HG02610 (cell line): Measurements from ENCODE around the gene GRIK2.

Source experiments
- ATAC-seq: cut with Tn5 transposase; IDR thresholded peaks from one replicate; pipeline ENCODE4 v1.9.1; 2021; ENCODE audit warnings: mild to moderate bottlenecking, moderate library complexity; ENCODE audit not compliant: unreplicated experiment

Gene GRIK2

DNA sequence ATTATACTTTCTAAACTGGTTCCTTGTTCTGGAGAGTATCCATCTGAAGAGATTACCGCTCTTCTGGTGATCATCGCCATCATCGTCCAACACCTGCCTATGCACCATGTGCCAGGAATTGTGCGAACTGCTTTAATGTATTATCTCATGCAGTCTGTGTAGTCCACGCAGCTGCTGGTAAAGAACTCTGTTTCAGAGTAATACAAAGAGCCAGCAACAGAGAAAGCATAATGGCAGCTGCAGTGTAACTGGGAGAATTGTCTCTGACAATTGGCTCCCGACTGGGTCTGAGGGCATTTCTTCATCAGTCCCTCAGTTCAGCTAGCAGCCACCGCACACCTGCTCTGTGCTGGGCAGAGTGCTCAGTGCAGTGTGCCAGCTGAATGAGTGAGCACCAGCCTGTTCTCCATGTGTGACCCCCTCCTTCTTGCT, 383.4 kb downstream of the GRIK2 start:
- ATAC-seq = no peak

DNA sequence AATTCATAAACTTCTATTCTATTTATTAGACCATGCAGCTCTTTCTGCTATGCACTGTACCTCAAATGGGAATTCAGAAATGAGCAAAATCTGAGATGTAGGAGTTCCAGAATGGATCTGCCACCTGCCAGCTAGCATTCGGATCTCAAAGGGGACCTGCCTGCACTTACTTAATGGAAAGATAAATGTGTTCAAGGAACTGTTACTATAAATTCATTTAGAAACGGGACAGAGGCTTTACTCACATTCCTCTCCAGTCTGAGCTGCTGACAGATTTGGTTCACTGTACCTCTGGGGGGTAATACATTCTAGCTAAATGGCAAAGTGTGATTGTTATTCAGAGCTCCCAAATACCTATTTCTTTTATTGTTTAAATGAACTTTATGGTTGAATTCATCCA, 384.1 kb downstream of the GRIK2 start:
- no peak for ATAC-seq

DNA sequence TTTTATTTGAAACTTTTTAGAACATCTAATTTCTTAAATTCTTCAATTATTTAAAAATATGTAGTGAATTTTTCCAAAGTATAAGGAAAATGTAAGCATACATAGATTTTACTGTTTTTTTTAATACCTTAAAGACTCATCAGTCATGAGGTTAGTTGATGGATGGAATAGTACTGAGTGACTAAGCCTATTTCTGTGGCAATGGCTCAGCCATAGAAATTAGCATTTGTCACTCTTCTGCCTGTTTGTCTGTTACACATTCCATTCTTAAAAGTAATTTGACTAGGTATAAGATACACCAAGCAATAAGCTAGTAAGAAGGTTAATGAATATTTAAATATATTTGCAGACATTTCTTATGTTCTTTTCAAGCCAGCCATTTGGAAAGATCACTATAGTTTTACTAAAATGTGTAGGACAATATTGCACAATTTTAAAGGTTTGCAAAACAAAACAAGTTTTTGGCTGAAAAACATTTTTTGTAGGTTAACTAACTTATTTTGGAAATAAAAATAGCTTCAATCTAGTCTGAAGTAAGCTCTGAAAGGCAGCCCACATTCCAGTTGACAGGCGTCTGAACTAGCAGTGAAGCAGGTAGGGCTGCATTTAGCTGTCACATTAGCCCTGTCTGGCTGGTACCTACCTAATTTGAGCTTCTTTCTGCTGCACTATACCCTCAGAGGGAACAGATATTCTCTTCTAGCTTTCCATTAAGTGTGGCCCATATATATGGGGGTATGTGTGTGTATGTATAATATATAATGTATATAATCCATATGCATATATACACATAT, 385.7 kb downstream of the GRIK2 start:
- ATAC-seq = no peak

DNA sequence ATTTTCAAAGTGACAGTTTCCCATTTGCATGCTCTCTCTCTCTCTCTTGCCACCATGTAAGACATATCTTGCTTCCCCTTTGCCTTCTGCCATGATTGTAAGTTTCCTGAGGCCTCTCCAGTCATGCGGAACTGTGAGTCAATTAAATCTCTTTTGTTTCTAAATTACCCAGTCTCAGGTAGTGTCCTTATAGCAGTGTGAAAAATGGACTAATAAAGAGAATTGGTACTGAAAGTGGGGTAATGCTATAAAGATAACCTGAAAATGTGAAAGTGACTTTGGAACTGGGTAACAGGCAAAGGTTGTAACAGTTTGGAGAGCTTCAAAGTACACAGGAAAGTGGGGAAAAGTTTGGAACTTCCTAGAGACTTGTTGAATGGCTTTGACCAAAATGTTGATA, 389.8 kb downstream of the GRIK2 start:
- ATAC-seq = peak; percentile 84

DNA sequence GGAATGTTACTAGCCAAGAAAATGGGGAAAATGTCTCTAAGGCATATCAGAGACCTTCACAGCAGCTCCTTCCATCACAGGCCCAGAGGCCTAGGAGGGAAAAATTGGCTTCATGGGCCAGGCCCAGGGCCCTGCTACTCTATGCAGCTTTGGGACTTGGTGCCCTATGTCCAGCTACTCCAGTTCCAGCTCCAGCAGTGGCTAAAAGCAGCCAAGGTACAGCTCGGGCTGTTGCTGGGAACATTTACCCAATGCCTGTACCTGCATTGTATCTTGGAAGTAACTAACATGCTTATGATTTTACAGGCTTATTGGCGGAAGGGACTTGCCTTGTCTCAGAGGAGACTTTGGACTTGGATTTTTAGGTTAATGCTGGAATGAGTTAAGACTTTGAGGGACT, 390.6 kb downstream of the GRIK2 start:
- ATAC-seq = no peak

DNA sequence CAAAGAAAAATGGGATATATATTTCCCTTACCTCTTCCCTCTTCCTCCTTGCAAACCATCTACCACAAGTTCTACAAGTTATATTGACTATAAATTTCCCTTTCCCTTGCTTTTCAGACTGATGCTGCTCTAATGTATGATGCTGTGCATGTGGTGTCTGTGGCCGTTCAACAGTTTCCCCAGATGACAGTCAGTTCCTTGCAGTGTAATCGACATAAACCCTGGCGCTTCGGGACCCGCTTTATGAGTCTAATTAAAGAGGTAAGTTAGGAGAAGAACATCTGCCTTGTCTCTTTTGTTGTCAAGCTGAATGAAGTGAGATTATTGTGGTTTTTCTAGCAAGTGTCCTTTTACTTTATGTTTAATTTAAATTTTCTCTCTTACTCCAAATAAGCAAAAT, 406.0 kb downstream of the GRIK2 start:
- no peak for ATAC-seq

DNA sequence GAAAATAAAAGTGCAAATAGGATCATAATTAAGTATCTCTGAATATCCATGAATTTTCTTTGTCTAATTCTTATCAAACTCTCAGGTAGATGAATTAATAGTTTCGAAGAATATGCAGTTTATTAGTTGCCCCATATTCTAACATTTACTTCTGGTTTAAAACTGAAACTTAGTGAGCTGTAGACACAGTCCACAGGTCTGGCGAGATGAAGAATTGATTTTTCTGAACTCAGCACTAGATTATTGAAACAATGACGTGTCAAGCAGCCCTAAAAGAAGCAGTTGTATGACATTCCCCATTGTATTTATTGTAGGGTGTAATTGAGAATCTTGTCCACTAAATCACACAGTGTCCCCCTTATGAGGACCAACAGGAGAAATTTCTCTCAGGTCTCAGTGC, 407.1 kb downstream of the GRIK2 start:
- ATAC-seq = no peak

DNA sequence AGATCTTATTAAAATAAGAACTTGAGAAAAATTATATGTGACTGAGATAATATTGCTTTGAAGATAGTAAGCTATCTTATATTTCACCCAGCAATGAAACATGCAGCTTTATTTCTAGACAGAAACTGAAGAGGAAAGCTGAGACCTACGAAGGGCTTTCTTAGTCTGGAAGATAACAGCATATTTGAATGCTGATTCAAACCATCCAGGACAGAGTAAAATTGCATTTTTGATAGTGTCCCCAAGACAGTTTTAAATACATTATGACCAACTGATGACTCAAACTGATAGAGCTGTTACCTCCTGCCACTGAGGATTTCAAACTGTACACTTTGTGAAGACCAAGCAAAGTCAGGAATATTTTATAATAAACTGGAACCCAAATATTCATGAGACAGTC, 409.6 kb downstream of the GRIK2 start:
- ATAC-seq = no peak

DNA sequence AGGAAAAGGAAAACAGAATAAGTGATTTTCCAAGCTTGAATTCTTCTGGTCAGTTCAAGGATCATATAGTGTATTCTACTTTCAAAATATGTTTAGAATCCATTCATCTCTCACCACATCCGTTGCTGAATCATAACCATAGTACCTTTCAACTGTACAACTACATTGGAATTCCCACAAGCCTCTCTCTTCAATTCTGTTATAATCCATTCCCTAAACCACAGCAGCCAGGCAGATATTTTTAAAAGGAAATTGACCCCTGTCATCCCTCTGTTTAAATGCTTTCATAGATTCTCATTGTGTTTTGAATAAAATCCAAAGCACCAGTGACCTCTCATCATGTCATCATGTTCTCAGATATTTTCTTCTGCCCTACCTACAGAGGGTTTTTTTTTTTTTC, 412.7 kb downstream of the GRIK2 start:
- peak; percentile 74 for ATAC-seq

DNA sequence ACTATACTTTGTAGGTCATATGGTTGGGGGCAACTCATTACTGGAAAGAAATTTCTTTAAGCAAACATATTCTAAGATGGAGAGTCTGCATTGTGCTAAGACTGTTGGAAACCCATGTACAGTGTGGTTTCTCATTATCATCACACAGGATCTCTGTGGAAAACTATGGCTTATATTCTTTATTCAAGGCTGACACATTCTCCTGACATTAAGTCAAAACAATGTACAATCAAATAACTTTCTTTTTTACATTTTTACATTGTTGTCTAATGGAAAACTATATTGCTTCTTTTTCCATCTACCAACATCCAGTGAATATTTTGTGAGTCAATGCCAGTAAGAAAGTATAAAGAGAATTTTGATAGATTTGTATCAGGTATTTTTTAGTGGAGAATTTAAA, 417.6 kb downstream of the GRIK2 start:
- ATAC-seq = no peak

DNA sequence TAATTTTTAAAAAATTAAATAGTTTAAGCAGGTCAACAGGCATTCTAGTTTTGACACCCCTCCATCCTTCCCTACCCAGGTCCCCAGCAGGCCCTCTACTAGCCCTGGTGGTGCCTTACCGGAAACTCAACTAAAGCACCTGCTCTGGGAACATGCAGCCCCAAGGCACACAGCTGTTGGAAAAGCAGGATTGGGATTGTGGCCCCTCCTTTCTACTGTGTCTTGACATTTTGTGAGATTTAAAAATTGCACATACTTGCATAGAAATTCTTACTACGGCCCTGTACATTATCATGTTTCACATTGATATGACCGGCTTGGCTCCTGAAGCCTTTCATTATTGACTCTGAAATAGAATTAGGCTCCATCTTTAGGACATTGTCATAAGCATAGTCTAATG, 423.2 kb downstream of the GRIK2 start:
- ATAC-seq = no peak

DNA sequence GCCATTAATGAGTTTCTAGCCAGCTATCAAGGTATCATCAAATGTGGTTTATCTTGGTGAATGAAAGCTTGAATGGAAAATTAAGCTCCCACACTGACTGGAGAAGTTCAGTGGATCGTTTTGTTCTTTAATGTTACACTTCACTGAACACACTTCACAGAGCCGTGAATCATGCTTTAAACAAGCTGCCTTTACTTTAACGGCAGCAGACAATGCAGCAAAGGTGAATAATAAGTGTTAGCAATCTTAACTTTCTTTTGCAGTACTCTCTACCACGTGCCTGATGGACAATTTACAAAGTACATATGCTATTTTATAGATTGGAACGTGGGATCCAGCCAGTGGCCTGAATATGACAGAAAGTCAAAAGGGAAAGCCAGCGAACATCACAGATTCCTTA, 424.5 kb downstream of the GRIK2 start:
- no peak for ATAC-seq

DNA sequence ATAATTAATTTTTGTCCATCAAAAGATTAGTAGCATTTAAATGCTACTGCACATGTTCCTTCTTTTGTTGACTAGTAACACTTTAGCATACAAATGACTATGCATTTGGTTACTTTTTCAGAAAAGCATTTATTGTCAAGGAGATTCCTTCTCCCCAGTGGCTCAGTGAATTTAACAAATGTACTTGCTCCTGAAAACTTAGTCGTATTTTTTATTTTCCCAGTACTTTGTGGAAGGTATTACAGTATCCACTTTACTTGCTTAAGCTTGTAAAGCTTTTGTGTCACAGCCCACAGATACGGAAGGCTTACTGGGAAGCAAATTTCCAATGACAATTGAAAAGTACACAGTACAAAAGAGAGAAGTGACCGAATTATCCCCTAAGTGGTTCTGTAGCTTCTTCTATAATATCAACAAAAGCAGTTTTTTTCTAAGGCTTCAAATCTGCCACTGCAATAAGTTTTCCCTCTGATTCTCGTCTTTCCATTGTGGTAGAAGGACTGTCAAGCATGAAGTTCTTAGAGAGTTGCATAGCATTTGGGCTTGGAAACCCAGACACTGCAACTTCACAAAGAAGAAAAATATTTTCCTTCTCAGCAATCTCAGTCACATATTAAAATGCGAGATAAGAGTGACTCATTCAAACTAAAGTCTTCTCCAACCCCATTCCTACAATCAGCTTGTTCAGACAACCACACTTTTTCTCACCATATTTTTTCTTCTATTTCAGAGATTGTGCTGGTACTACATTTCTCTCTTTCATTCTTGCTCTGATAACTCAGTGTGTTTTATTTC, 431.2 kb downstream of the GRIK2 start:
- no peak for ATAC-seq

DNA sequence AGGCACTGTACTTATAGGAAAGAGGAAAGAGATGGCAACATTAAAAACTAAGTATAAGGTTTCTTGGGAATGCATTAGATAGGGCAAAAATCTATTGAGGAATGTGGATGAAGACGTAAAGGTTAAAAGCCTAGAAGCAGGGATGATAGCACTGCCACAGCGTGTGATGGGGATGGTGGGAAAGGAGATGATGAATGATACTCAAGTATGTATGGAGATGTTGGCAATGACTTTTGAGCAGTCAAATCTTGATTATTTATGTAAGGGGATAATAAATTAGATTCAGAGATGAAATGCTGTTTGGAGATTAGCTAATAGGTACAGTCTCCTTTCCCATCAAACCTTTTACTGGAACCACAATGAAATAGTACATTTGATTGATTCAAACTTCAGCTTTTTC, 432.8 kb downstream of the GRIK2 start:
- ATAC-seq = no peak

DNA sequence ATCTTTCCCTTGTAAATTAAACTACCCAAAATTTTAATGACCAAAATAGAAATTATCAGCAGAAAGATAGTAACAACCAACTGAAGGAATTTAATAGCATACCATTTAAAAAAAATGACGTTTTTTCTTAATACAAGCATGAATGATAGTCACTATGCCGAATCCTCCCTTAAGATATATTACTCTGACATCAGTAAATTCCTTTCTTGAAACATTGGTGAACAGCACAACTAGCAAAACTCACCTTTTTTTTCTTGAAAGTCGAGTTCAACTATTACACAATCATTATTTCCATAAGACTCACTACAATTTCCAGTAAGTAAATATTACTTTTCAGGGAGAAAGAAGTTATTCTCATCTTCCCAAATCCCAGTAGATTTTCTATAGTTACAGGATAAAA, 433.2 kb downstream of the GRIK2 start:
- no peak for ATAC-seq

DNA sequence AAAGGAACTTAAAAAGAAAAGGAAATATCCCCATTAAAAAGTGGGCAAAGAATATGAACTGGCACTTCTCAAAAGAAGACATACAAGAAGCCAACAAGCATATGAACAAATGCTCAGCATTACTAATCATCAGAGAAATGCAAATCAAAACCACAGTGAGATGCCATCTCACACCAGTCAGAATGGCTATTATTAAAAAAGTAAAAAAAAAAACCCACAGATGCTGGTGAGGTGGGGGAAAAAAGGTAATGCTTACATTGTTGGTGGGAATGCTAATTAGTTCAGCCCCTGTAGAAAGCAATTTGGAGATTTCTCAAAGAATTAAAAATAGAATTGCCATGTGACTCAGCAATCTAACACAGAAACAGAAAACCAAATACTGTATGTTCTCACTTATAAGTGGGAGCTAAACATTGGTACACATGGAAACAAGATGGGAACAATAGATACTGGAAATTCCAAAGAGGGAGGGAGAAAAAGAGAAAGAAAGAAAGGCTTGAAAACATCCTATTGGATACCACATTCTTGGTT, 437.1 kb downstream of the GRIK2 start:
- peak; percentile 86 for ATAC-seq

DNA sequence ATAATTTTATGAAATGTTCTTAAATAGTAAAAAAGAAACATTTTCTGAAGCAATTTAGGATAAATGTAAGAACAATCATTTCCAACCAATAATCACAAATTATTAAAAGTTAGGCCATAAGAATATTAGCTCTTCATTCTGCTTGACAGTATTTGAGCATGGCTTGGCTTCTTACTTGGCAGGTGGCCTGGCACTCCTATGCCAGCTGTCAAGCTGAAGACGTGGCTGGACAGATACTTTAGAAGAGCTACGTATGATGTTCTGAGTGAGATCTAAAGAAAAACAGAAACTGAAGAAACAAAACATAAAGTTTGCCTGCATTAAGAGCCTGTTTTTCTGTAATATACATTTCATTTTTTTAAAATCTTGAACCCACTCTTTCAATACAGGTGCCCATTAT, 438.9 kb downstream of the GRIK2 start:
- ATAC-seq = no peak

DNA sequence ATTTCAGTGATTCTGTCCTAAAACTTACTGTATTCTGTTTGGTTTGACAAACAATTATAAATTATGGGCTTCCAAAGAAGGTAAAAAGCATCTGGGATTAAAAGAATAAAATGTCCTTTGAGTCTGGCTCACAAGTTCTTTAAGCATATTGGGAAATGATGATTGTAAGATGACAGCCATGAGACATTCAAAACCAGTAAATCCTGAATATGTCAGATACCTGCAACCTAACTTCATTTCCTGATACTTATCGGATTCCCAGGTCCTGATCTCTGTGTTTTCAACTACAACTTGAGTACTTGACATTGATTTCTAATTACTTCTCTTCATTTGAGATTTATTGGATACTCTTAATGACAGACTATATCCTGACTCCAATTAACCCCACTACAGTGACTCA, 446.6 kb downstream of the GRIK2 start:
- ATAC-seq = no peak

DNA sequence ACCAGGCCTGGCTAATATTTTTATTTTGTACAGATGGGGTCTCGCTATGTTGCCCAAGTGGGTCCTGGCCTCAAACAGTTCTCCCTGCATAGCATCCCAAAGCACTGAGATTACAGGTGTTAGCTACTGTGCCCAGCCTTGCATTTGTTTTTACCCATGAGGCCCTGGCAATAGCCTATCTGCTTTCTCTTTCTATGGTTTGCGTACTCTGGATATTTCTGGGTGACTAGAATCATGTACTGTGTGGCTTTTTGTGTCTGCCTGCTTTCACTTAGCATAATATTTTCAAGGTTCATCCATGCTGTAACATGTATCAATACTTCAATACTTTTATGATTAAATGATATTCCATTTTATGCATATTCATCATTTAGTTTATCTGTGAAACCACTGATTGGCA, 451.7 kb downstream of the GRIK2 start:
- ATAC-seq = peak; percentile 79

DNA sequence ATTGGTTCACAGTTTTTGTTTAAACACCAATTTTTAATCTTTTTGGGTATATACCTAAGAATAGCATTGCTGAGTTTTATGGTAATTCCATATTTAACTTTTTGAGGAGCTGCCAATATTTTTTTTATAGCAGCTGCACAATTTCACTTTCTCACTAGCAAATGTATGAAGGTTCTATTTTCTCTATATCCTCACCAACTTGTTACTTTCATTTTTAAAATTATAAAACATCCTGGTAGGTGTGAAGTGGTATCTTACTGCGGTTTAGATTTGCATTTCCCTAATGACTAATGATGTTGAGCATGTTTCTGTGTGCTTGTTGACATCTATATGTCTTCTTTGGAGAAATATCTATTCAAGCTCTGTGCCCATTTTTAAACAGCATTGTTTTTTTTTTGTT, 452.1 kb downstream of the GRIK2 start:
- peak; percentile 98 for ATAC-seq

DNA sequence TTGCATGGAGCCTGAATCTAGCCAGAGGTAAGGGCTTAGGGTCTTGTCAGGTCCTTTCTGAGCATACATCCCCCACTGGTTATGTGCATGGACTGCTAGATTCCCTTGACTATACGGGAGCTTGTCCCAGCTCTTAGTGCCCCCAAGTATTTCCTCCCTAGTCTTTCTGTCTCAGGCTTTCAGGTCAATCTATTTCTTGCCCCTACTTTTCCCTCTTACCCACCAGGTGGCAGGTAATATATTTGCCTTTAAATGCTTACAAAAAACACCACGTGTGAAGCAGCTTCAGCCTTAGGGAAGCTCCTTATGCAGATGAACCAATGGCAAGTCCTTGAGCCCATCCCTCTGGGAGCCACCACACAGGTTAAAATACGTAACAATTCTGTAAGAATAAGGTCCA, 454.2 kb downstream of the GRIK2 start:
- no peak for ATAC-seq

DNA sequence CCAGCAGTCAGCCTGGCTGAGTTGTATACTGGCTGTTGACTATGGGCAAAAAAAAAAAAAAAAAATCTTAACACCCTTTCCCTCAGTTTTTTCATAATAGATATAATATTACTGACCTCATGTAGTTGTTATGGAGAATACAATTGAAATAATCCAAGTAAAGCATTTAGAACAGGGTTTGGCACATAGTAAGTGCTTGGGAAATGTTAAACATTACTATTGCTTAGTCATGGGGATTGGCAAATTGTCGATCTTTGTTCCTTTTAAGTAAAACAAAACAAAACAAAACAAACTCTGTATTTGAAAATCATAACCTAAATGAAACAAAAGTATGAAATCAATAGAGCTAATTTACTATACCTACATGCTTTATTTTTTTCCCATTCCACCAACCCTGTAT, 458.4 kb downstream of the GRIK2 start:
- ATAC-seq = no peak
